ENCODE data around the gene EHMT1.

DNA sequence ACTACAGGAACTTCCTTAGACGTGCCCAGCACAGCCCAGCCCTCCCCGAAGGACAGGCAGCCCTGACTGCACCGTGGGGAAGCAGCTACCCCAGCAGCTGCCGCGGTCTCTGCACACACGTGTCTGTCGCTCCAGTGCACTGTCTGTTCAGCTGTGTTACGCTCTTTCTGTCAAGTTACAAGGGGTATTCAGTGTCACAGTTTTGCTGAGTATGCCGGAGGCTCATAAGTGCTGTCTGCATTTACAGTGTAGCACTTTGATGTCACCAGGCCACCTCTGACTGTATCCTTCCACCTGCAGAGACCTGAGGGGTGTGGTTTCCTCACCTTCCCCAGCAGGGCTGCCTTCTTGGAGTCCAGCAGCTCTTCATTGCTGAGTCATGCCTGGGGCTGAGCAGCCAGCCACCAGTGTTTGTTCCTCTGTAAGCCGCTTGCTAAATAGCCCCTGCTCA is 126.8 kb downstream of the EHMT1 start:
- TF ChIP-seq OSR1 (CRISPR knock-in tag; IDR thresholded peaks at IDR 0.05) = no peak
- no peak for TF ChIP-seq ESRRG (CRISPR knock-in tag; IDR thresholded peaks at IDR 0.05)
- no peak for TF ChIP-seq RARB (CRISPR knock-in tag; IDR thresholded peaks at IDR 0.05)
- TF ChIP-seq BACH2 (CRISPR knock-in tag; IDR thresholded peaks at IDR 0.05; ENCODE audit: borderline replicate concordance) = no peak
- no peak for TF ChIP-seq SNAI2 (CRISPR knock-in tag; IDR thresholded peaks at IDR 0.05)
- TF ChIP-seq ZC3H10 (CRISPR knock-in tag; IDR thresholded peaks at IDR 0.05) = no peak
- TF ChIP-seq, protein P1, sequence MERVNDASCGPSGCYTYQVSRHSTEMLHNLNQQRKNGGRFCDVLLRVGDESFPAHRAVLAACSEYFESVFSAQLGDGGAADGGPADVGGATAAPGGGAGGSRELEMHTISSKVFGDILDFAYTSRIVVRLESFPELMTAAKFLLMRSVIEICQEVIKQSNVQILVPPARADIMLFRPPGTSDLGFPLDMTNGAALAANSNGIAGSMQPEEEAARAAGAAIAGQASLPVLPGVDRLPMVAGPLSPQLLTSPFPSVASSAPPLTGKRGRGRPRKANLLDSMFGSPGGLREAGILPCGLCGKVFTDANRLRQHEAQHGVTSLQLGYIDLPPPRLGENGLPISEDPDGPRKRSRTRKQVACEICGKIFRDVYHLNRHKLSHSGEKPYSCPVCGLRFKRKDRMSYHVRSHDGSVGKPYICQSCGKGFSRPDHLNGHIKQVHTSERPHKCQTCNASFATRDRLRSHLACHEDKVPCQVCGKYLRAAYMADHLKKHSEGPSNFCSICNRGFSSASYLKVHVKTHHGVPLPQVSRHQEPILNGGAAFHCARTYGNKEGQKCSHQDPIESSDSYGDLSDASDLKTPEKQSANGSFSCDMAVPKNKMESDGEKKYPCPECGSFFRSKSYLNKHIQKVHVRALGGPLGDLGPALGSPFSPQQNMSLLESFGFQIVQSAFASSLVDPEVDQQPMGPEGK (CRISPR knock-in tag; IDR thresholded peaks at IDR 0.05; ENCODE audit: borderline replicate concordance) = no peak
- no peak for TF ChIP-seq ZFP30 (CRISPR knock-in tag; IDR thresholded peaks at IDR 0.05)
- TF ChIP-seq ZNF70 (CRISPR knock-in tag; IDR thresholded peaks at IDR 0.05) = no peak
